ENCODE measurements around the gene FBP2. TPM values are rescaled to one million over a fixed set of nuclear protein-coding genes. Genes with fewer than 3 reads are reported as not detected.
"Not testable (repeated sequence)": the region's sequence is repeated elsewhere in the genome, so short reads cannot be mapped to it uniquely, and the experiment has no call there.

FBP2 gene
- total RNA-seq, 1 donor from 2014 or later = not detected

GRCh38 chr9:94599102-94599501 is 5.5 kb upstream of the FBP2 start:
- no peak overlapping the region for H3K4me3 ChIP-seq (ENCODE audit: low read depth, low read length)
- DNase-seq (ENCODE audit: low read depth) = no peak
- no peak for TF ChIP-seq CTCF (conservative IDR thresholded peaks at IDR 0.05; ENCODE audit: low read depth, low read length)

- not testable (repeated sequence) for DNase-seq (ENCODE audit: low read depth); H3K4me3 ChIP-seq (ENCODE audit: low read depth, low read length)
Measured at GRCh38 chr9:94592683-94593082, 941 bp downstream of the FBP2 start.

- no peak for TF ChIP-seq CTCF (conservative IDR thresholded peaks at IDR 0.05; ENCODE audit: low read depth, low read length)
- no peak overlapping the region for H3K4me3 ChIP-seq (ENCODE audit: low read depth, low read length)
- DNase-seq (ENCODE audit: low read depth) = no peak
Measured at GRCh38 chr9:94591876-94592275, 1.7 kb downstream of the FBP2 start.

- H3K4me3 ChIP-seq (ENCODE audit: low read depth, low read length); DNase-seq (ENCODE audit: low read depth): not testable (repeated sequence)
Measured at GRCh38 chr9:94591046-94591545, 2.5 kb downstream of the FBP2 start.

GRCh38 chr9:94588681-94589080 is 4.9 kb downstream of the FBP2 start:
- H3K4me3 ChIP-seq (ENCODE audit: low read depth, low read length) = no peak overlapping the region
- no peak for TF ChIP-seq CTCF (conservative IDR thresholded peaks at IDR 0.05; ENCODE audit: low read depth, low read length)
- no peak for DNase-seq (ENCODE audit: low read depth)

DNA sequence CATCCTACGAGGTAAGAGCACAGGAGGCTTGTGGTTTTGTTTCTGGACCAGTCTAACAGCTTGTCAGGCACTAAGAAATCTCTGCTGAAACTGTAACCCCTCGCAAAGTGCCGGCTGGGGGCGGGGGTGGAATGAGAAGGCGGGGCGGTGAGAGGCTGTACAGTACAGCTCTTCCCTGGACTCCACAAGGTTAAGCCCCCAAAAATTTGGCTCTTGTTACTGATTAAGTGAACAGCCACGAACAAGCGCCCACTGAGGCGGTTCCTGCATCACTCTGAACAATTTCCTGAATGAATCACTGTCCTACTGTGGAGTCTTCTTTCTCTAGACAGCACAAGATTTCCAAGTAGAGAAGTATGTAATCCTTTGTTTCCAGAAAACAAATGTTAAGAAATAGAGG is 6.8 kb downstream of the FBP2 start:
- no peak for DNase-seq (ENCODE audit: low read depth)
- peak overlapping the region; percentile 30 for H3K4me3 ChIP-seq (ENCODE audit: low read depth, low read length)

DNA sequence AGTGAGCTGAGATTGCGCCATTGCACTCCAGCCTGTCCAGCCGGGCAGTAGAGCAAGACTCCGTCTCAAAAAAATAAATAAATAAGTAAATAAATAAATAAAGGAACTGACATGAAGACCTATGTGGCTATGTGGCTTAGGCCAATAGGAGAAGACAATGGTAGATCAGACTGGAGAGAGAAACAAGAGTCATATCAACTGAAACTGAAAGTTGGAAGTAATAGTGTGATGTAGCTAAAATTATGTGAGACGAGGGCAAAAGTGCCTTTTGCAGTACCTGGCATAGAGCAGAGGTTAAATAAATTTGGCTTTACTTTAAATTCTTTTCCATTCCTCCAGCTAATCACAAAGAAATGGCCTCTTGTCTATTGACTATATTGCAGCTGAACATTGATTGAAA is 7.3 kb downstream of the FBP2 start:
- H3K4me3 ChIP-seq (ENCODE audit: low read depth, low read length) = peak overlapping the region; percentile 30
- no peak for DNase-seq (ENCODE audit: low read depth)
- no peak for TF ChIP-seq CTCF (conservative IDR thresholded peaks at IDR 0.05; ENCODE audit: low read depth, low read length)

More for the DNA sequence above, 6.8 kb downstream of the FBP2 start:
- TF ChIP-seq CTCF (conservative IDR thresholded peaks at IDR 0.05; ENCODE audit: low read depth, low read length) = no peak

DNA sequence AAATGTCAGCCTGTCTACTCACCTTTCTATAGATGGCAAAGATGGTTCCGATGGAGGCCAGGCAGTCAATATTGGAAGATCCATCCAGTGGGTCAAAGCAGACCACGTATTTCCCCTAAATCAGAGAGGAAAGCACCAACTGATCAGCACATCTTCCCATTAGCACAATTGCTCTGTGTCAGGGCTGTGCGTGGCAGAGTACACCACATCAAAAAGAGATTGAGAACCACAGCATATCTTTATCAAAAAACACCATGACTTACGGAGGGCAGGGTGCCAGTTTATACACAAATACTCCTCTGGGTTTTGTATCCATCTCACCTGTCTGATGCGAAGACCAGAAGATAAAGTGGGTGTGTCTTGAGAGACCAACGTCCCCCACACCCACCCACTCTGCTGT is 9.1 kb downstream of the FBP2 start:
- no peak overlapping the region for H3K4me3 ChIP-seq (ENCODE audit: low read depth, low read length)
- no peak for TF ChIP-seq CTCF (conservative IDR thresholded peaks at IDR 0.05; ENCODE audit: low read depth, low read length)
- DNase-seq (ENCODE audit: low read depth) = no peak

All from epithelial cell of proximal tubule (primary cell).